ENCODE data around the gene CYP19A1. TPM values are rescaled to one million over a fixed set of nuclear protein-coding genes. Genes with fewer than 3 reads are reported as not detected.

The CYP19A1 gene
- total RNA-seq, 4 donors from 2014 or later, result 0.38 TPM; not detected in 3

GRCh38 chr15:51356147-51356546 lies 17.8 kb upstream of the CYP19A1 start:
- H3K4me1 ChIP-seq, result no peaks in the 10 kb centered on the region
- 91 to 96% methylated on average over 3 to 5 of the region's 5 CpGs for WGBS, 2 donors
- H3K27ac ChIP-seq, result no peak overlapping the region
- peaks cover 0 to 3% (median 0%) of the 10 kb centered on the region in 4 donors for H3K27me3 ChIP-seq
- H3K9me3 ChIP-seq, result no peaks in the 10 kb centered on the region
- TF ChIP-seq POLR2A (IDR thresholded peaks at IDR 0.05), result no peak
- TF ChIP-seq, protein P1, sequence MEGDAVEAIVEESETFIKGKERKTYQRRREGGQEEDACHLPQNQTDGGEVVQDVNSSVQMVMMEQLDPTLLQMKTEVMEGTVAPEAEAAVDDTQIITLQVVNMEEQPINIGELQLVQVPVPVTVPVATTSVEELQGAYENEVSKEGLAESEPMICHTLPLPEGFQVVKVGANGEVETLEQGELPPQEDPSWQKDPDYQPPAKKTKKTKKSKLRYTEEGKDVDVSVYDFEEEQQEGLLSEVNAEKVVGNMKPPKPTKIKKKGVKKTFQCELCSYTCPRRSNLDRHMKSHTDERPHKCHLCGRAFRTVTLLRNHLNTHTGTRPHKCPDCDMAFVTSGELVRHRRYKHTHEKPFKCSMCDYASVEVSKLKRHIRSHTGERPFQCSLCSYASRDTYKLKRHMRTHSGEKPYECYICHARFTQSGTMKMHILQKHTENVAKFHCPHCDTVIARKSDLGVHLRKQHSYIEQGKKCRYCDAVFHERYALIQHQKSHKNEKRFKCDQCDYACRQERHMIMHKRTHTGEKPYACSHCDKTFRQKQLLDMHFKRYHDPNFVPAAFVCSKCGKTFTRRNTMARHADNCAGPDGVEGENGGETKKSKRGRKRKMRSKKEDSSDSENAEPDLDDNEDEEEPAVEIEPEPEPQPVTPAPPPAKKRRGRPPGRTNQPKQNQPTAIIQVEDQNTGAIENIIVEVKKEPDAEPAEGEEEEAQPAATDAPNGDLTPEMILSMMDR (IDR thresholded peaks at IDR 0.05), result no peak
- H3K36me3 ChIP-seq, result no peaks in the 10 kb centered on the region
- H3K4me3 ChIP-seq, result no peak overlapping the region
- intact Hi-C loops (cut with DNase I), result no loop called here
- no peak for DNase-seq

GRCh38 chr15:51355096-51355495 lies 16.7 kb upstream of the CYP19A1 start:
- WGBS, 2 donors, result 94 to 100% methylated on average over 1 of the region's 1 CpG
- Histone ChIP-seq H3K36me3 (no peaks in the 10 kb centered on the region), H3K4me3 (no peak overlapping the region), H3K9me3 (no peaks in the 10 kb centered on the region), H3K27me3 (peaks cover 0 to 3% (median 0%) of the 10 kb centered on the region in 4 donors), H3K27ac (no peak overlapping the region), H3K4me1 (peaks cover 0 to under 1% (median 0%) of the 10 kb centered on the region in 3 donors)
- TF ChIP-seq, protein P1 (IDR thresholded peaks at IDR 0.05), result no peak
- no peak for TF ChIP-seq POLR2A (IDR thresholded peaks at IDR 0.05)
- intact Hi-C loops (cut with DNase I), result no loop called here
- no peak for DNase-seq

DNA sequence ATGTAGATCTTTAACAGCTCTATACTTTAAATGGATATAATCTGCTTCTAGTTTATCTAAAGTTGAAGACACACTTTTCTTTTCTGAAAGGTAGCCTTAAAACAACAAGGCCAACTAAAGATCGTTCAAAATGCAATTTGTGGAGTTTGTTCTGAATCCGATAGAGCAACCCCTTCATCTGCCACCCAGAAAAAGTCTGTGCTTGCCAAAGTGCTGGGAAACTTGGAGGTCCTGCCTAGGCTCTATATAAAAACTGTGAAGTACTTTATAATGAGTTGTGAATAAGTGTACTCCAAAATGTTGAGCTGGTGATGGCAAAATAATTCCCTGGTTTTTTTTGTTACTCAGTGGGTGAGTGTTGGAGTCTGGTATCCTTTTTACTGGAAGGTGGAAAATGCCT lies 15.6 kb upstream of the CYP19A1 start:
- peaks cover 0 to 10% (median 5%) of the 10 kb centered on the region in 3 donors for H3K4me1 ChIP-seq
- DNase-seq, result no peak
- H3K9me3 ChIP-seq, result no peaks in the 10 kb centered on the region
- H3K4me3 ChIP-seq, result no peak overlapping the region
- H3K36me3 ChIP-seq, result no peaks in the 10 kb centered on the region
- no peak overlapping the region for H3K27ac ChIP-seq
- intact Hi-C loops (cut with DNase I), result no loop called here
- peaks cover 0 to 3% (median 0%) of the 10 kb centered on the region in 4 donors for H3K27me3 ChIP-seq
- 54 to 55% methylated on average over 2 of the region's 2 CpGs for WGBS, 2 donors
- TF ChIP-seq POLR2A (IDR thresholded peaks at IDR 0.05), result no peak
- TF ChIP-seq, protein P1 (IDR thresholded peaks at IDR 0.05), result no peak

DNA sequence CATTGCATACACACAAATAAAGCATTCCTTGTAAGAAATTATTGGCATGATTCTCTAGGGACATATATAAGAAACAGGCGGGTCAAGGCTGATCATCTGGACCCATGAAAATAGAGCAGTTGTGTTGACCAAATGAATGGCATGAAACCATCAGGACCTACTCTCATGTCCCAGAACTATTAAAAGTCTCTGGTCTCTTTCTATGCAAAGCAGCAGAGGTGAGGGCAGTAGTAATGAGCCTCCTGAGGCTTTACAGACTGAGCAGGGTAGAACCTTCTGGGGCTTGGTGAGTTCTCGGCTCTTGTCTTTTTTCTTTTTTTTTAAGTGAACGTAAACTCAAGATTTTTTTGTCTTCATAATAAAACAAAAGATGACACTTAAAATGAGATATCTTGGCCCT lies 12.3 kb upstream of the CYP19A1 start:
- H3K4me3 ChIP-seq, result no peak overlapping the region
- WGBS, 2 donors, result 79 to 87% methylated on average over 3 of the region's 3 CpGs
- no peaks in the 10 kb centered on the region for H3K9me3 ChIP-seq
- intact Hi-C loops (cut with DNase I), result no loop called here
- H3K27me3 ChIP-seq, result peaks cover 0 to 3% (median 0%) of the 10 kb centered on the region in 4 donors
- DNase-seq, result no peak
- TF ChIP-seq, protein P1 (IDR thresholded peaks at IDR 0.05), result no peak
- no peak for TF ChIP-seq POLR2A (IDR thresholded peaks at IDR 0.05)
- no peak overlapping the region for H3K27ac ChIP-seq
- peaks cover 0 to 11% (median 5%) of the 10 kb centered on the region in 3 donors for H3K4me1 ChIP-seq
- no peaks in the 10 kb centered on the region for H3K36me3 ChIP-seq

GRCh38 chr15:51349156-51349844 lies 10.9 kb upstream of the CYP19A1 start:
- H3K9me3 ChIP-seq, result no peaks in the 10 kb centered on the region
- H3K27me3 ChIP-seq, result peaks cover 0 to 3% (median 0%) of the 10 kb centered on the region in 4 donors
- intact Hi-C loops (cut with DNase I), result no loop called here
- H3K4me1 ChIP-seq, result peaks cover 0 to 11% (median 5%) of the 10 kb centered on the region in 3 donors
- WGBS, 2 donors, result 54 to 59% methylated on average over 4 of the region's 4 CpGs
- DNase-seq, result no peak
- H3K4me3 ChIP-seq, result no peak overlapping the region
- H3K27ac ChIP-seq, result no peak overlapping the region
- H3K36me3 ChIP-seq, result no peaks in the 10 kb centered on the region
- TF ChIP-seq, protein P1 (IDR thresholded peaks at IDR 0.05), result no peak
- no peak for TF ChIP-seq POLR2A (IDR thresholded peaks at IDR 0.05)

All from esophagus squamous epithelium (tissue), 5 donors.